ENCODE results near the gene PTPRD. TPM values are rescaled to one million over a fixed set of nuclear protein-coding genes. Genes with fewer than 3 reads are reported as not detected.

The PTPRD gene
- total RNA-seq, 1 donor from 2014 or later = 15.6 TPM

DNA sequence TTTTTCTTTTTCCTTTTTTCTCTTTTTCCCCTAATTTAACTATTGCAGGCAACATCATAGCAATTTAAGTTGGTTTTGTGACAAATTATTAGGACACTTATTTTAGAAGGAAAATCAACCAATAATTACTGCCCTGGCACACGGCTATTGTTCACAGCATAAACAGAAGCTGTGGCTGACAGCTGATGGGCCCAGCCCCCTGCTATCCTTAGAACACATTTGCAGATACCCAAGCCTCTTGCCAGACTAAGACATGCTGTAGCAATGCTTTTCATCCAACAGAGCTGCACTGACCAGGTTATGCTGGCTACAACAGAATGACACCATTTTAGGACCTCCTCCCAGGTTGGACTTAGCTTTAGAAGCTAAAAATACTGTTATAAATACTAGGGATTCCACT is 1960.5 kb downstream of the PTPRD start:
- H3K36me3 ChIP-seq = no peaks in the 10 kb centered on the region
- intact Hi-C loops (cut with micrococcal nuclease) = no loop called here
- H3K27me3 ChIP-seq (ENCODE audit: low read depth) = no peaks in the 10 kb centered on the region
- H3K4me1 ChIP-seq = peaks cover 10% of the 10 kb centered on the region
- H3K9me3 ChIP-seq (replicated peaks) = no peaks in the 10 kb centered on the region
- no peak overlapping the region for H3K4me3 ChIP-seq
- H3K27ac ChIP-seq (replicated peaks) = no peak overlapping the region
- TF ChIP-seq, protein P1, sequence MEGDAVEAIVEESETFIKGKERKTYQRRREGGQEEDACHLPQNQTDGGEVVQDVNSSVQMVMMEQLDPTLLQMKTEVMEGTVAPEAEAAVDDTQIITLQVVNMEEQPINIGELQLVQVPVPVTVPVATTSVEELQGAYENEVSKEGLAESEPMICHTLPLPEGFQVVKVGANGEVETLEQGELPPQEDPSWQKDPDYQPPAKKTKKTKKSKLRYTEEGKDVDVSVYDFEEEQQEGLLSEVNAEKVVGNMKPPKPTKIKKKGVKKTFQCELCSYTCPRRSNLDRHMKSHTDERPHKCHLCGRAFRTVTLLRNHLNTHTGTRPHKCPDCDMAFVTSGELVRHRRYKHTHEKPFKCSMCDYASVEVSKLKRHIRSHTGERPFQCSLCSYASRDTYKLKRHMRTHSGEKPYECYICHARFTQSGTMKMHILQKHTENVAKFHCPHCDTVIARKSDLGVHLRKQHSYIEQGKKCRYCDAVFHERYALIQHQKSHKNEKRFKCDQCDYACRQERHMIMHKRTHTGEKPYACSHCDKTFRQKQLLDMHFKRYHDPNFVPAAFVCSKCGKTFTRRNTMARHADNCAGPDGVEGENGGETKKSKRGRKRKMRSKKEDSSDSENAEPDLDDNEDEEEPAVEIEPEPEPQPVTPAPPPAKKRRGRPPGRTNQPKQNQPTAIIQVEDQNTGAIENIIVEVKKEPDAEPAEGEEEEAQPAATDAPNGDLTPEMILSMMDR (IDR thresholded peaks at IDR 0.05; ENCODE audit: borderline replicate concordance) = no peak
- no peak for DNase-seq

DNA sequence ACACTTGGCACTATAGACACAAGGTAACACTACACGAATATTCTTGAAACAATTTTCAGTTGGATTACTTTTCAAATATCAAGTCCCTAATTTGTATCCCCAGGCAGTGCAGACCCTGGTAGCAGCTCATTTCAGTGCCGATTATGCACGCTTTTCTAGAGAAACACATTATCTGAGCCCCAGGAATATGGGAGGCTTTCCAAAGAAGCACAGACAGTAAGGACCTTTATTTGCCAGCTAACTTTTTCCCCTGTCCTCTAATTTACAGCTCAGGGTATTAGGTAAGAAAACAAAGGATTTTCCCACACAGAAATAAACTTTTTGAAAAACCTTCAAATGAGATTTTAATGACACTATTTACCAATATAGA is 1961.0 kb downstream of the PTPRD start:
- no peak for DNase-seq
- peaks cover 10% of the 10 kb centered on the region for H3K4me1 ChIP-seq
- no peaks in the 10 kb centered on the region for H3K36me3 ChIP-seq
- intact Hi-C loops (cut with micrococcal nuclease) = no loop called here
- H3K27me3 ChIP-seq (ENCODE audit: low read depth) = no peaks in the 10 kb centered on the region
- TF ChIP-seq, protein P1 (IDR thresholded peaks at IDR 0.05; ENCODE audit: borderline replicate concordance) = no peak
- no peaks in the 10 kb centered on the region for H3K9me3 ChIP-seq (replicated peaks)
- no peak overlapping the region for H3K4me3 ChIP-seq
- H3K27ac ChIP-seq (replicated peaks) = no peak overlapping the region

DNA sequence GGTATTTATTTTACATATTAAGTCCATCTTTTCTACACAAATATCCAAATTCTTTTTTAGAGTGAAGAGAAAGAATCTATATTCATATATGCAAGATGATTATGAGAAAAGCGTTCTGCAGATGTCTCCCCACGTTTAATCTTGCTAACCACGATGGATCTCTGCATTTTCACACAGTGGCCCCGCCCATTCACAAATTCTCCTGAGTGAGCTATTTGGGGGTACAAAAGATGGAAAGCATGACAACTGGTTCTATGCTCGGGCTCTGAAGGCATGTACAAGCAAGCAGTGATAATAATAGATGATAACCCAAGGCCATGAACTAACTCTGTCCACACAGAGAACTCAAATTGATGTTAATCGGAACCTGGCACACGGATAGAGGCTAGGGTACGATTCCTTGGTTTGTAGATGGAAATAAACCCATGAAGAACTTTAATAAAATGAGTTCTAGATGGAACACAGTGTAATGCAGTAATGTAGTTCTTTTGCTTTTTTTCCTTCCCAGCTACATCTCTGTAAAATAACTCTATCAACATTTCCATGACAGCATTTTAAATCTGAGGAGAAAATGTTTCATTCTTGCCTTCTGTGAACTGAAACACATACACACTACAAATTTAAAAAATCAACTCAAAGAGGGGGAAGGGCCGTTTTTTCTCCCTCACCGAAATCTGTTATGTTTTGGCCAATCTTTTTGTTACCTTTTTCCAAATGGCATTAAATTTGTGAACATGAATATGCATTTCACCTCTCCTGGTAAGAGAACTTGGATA is 1961.5 kb downstream of the PTPRD start:
- Histone ChIP-seq H3K27me3 (ENCODE audit: low read depth) (no peaks in the 10 kb centered on the region), H3K9me3 (replicated peaks) (no peaks in the 10 kb centered on the region), H3K4me1 (peaks cover 10% of the 10 kb centered on the region), H3K4me3 (no peak overlapping the region), H3K36me3 (no peaks in the 10 kb centered on the region), H3K27ac (replicated peaks) (no peak overlapping the region)
- TF ChIP-seq, protein P1 (IDR thresholded peaks at IDR 0.05; ENCODE audit: borderline replicate concordance) = no peak
- no peak for DNase-seq
- intact Hi-C loops (cut with micrococcal nuclease) = no loop called here

DNA sequence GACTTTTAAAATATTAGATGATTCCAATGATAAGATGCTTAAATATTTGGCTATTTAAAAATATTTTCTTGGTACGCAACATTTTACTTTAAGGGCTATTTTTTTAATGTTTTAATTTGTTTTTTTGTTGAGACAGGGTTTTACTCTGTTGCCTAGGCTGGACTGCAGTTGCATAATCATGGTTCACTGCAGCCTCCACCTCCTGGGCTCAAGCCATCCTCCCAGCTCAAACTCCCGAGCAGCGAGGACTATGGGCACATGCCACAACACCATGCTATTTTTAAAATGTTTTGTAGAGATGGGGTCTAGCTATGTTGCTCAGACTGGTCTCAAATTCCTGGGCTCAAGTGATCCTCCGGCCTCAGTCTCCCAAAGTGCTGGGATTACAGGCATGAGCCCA is 1963.0 kb downstream of the PTPRD start:
- Histone ChIP-seq H3K9me3 (replicated peaks) (no peaks in the 10 kb centered on the region), H3K4me3 (no peak overlapping the region), H3K36me3 (no peaks in the 10 kb centered on the region), H3K4me1 (peaks cover 10% of the 10 kb centered on the region), H3K27ac (replicated peaks) (no peak overlapping the region), H3K27me3 (ENCODE audit: low read depth) (no peaks in the 10 kb centered on the region)
- intact Hi-C loops (cut with micrococcal nuclease) = no loop called here
- no peak for DNase-seq
- TF ChIP-seq, protein P1 (IDR thresholded peaks at IDR 0.05; ENCODE audit: borderline replicate concordance) = no peak

DNA sequence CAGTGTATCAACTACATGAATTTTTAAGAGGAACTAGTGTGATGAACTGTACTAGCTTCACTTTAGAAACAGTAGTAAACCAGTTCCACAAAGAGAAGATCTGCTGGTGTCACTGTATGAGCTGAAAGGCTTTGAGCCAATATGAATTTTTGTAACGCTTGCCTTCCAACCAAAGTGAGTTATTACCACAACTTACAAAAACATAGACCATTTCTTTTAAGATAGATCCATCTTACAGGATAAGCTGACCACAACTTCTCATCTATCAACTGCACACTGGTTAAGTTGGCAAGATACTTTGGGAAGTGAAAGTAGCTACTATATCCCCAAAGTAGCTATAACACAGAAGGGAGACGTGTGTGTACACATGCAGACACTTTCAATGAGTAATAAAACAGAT is 1963.6 kb downstream of the PTPRD start:
- Histone ChIP-seq H3K9me3 (replicated peaks) (no peaks in the 10 kb centered on the region), H3K36me3 (no peaks in the 10 kb centered on the region), H3K4me3 (no peak overlapping the region), H3K4me1 (peaks cover 10% of the 10 kb centered on the region), H3K27ac (replicated peaks) (no peak overlapping the region), H3K27me3 (ENCODE audit: low read depth) (no peaks in the 10 kb centered on the region)
- no peak for DNase-seq
- TF ChIP-seq, protein P1 (IDR thresholded peaks at IDR 0.05; ENCODE audit: borderline replicate concordance) = no peak
- intact Hi-C loops (cut with micrococcal nuclease) = no loop called here
